HFFc6 (cell line): Measurements from ENCODE around the gene TCIRG1. TPM values are rescaled to one million over a fixed set of nuclear protein-coding genes. Genes with fewer than 3 reads are reported as not detected.

ENCODE experiments used
- DNase-seq: peaks from one replicate; pipeline ENCODE4 v3.0.0-alpha.2; 2018
- H3K27ac Mint-ChIP-seq: 2 replicates; pipeline ENCODE4 v1.8.0; 2020; ENCODE audit warnings: mild to moderate bottlenecking, mixed read lengths
- H3K27me3 Mint-ChIP-seq: 2 replicates; pipeline ENCODE4 v1.8.0; 2021; ENCODE audit warnings: mild to moderate bottlenecking, moderate library complexity, mixed read lengths; ENCODE audit not compliant: insufficient read depth
- H3K36me3 Mint-ChIP-seq: 2 replicates; pipeline ENCODE4 v1.8.0; 2021; ENCODE audit warnings: low read depth, mixed read lengths
- H3K4me1 Mint-ChIP-seq: 2 replicates; pipeline ENCODE4 v1.8.0; 2020; ENCODE audit warnings: low read depth, mixed read lengths
- H3K4me3 Mint-ChIP-seq: 2 replicates; pipeline ENCODE4 v1.8.0; 2020; ENCODE audit warnings: mild to moderate bottlenecking, moderate library complexity, mixed read lengths
- H3K9me3 Mint-ChIP-seq: 2 replicates; pipeline ENCODE4 v1.8.0; 2020; ENCODE audit warnings: mild to moderate bottlenecking, mixed read lengths
- total RNA-seq, 6 experiments: library from RNA; stranded (reverse); fragmentation: NEBNext Ultra II Directional; extraction: Animal tissue kit (Norgen Biotek cat#: 25700); gene quantifications; 2 replicates in 1 of 6; 3 replicates in 5 of 6; pipeline ENCODE4 v1.2.3, GENCODE V29; 2021
- TF ChIP-seq, protein P1 (sequence below): fragments of 200-600 bp; sonication (generic); IDR thresholded peaks from 2 replicates; pipeline ENCODE4 v1.5.0; 2021; ENCODE audit warnings: antibody characterized with exemption, mild to moderate bottlenecking

The TCIRG1 gene
- total RNA-seq, 6 experiments from 2014 or later = 113 to 150 (median 131) TPM

DNA sequence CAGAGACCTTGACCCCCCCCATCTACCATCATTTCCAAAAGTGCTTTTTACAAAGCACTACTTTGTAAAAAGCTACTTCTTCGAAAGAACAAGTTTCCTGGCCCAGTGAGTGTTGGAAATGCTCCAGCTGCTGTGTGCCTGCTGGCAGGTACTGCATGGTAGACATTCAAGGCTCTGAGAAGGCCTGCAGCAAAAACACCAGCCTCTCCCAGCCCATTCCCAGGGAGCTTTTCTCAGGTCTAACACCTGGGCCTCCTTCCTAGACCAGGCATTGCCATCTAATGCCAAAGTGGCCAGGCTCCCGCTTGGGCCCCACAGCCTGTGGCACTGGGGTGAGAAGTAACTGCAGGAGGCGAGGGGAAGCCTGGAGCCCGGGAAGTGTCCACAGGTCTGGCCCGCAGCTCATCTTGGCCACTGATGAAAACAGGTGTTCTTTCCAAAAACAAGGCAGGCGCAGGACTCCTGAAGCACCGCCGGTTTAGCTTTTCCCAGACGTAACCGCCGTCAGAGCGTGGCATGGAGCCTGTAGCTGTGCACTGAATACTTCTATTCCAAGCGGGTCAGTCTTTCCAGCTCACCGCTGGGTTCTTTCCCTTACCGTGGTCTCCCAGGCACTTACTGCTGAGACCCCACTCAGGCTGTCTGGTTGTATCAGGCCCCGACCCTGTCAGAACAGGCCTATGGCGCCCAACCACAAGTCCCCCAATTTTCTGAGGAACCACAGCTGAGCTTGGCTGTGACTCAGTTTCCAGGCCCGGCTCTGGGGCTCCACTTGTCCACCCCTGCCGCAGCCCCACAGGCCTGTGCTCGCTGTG lies 1.2 kb upstream of the TCIRG1 start:
- Mint-ChIP-seq H3K9me3 (no peaks in the 10 kb centered on the region), H3K27ac (peak overlapping the region; percentile 65)
- no peak for DNase-seq

DNA sequence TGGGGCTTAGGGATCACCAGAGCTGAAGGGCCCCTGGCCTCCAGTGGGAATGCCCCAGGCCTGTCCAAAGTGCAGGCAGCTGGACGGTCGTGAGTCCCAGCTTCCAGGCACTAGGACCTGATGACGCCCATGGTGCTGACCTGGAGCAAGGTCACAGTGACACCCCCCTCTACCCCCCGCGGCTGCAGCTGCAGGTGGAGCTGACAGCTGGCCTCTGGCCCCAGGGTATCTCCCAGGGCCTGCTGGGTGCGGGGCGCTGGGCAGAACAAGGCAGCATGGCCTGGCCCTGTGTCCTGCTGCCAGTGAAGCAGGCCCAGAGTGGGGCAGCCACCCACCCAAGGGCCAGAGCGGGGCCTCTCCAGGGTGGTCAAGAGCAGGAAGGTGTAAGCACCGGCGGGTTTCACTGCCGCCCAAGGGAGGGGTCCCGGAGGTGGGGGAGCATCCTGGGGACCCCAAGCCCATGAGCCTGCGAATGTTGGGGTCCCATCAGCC lies 553 bp upstream of the TCIRG1 start:
- peak overlapping the region; percentile 90 for H3K4me3 Mint-ChIP-seq
- peak overlapping the region; percentile 68 for H3K27ac Mint-ChIP-seq
- no peaks in the 10 kb centered on the region for H3K36me3 Mint-ChIP-seq
- TF ChIP-seq, protein P1, sequence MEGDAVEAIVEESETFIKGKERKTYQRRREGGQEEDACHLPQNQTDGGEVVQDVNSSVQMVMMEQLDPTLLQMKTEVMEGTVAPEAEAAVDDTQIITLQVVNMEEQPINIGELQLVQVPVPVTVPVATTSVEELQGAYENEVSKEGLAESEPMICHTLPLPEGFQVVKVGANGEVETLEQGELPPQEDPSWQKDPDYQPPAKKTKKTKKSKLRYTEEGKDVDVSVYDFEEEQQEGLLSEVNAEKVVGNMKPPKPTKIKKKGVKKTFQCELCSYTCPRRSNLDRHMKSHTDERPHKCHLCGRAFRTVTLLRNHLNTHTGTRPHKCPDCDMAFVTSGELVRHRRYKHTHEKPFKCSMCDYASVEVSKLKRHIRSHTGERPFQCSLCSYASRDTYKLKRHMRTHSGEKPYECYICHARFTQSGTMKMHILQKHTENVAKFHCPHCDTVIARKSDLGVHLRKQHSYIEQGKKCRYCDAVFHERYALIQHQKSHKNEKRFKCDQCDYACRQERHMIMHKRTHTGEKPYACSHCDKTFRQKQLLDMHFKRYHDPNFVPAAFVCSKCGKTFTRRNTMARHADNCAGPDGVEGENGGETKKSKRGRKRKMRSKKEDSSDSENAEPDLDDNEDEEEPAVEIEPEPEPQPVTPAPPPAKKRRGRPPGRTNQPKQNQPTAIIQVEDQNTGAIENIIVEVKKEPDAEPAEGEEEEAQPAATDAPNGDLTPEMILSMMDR = no peak
- peaks cover 3% of the 10 kb centered on the region; the same call in 1 of the 2 replicates for H3K27me3 Mint-ChIP-seq
- H3K9me3 Mint-ChIP-seq = no peaks in the 10 kb centered on the region
- no peak for DNase-seq
- H3K4me1 Mint-ChIP-seq = peaks cover 17% of the 10 kb centered on the region

More for the DNA sequence above, 1.2 kb upstream of the TCIRG1 start:
- TF ChIP-seq, protein P1 = no peak
- peaks cover 17% of the 10 kb centered on the region for H3K4me1 Mint-ChIP-seq
- H3K27me3 Mint-ChIP-seq = peaks cover 3% of the 10 kb centered on the region; the same call in 1 of the 2 replicates
- no peak overlapping the region for H3K4me3 Mint-ChIP-seq
- no peaks in the 10 kb centered on the region for H3K36me3 Mint-ChIP-seq

DNA sequence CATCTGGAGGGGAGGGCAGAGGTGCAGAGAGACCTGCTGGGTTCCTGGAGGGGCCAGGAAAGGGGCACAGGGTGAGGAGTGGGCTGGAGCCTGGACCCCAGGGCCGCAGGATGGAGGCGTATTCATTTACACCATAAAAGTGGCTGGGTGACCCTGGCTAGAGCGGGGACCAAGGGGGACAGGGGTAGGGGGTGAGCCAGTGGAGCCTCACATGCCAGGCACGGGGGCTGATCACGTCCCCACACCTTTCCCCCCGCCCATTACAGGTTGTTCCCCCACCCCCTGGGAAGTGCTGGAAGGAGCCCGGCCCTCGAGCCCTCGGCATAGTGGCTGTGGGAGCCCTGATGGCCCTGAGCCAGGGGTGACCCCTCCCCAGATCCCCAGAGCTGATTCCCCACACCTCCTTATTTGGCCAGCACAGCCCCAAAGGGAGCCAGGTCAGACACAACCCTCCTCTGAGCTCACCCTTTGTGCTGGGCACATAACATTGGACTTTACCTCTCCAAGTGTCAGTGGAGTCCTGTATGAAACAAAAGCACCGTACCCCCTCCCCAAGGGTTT lies 781 bp downstream of the TCIRG1 start:
- TF ChIP-seq, protein P1 = no peak
- peak overlapping the region; percentile 90 for H3K4me3 Mint-ChIP-seq
- peaks cover 3% of the 10 kb centered on the region; the same call in 1 of the 2 replicates for H3K27me3 Mint-ChIP-seq
- no peaks in the 10 kb centered on the region for H3K9me3 Mint-ChIP-seq
- H3K36me3 Mint-ChIP-seq = no peaks in the 10 kb centered on the region
- no peak for DNase-seq
- peak overlapping the region; percentile 91 for H3K27ac Mint-ChIP-seq
- H3K4me1 Mint-ChIP-seq = peaks cover 12% of the 10 kb centered on the region

DNA sequence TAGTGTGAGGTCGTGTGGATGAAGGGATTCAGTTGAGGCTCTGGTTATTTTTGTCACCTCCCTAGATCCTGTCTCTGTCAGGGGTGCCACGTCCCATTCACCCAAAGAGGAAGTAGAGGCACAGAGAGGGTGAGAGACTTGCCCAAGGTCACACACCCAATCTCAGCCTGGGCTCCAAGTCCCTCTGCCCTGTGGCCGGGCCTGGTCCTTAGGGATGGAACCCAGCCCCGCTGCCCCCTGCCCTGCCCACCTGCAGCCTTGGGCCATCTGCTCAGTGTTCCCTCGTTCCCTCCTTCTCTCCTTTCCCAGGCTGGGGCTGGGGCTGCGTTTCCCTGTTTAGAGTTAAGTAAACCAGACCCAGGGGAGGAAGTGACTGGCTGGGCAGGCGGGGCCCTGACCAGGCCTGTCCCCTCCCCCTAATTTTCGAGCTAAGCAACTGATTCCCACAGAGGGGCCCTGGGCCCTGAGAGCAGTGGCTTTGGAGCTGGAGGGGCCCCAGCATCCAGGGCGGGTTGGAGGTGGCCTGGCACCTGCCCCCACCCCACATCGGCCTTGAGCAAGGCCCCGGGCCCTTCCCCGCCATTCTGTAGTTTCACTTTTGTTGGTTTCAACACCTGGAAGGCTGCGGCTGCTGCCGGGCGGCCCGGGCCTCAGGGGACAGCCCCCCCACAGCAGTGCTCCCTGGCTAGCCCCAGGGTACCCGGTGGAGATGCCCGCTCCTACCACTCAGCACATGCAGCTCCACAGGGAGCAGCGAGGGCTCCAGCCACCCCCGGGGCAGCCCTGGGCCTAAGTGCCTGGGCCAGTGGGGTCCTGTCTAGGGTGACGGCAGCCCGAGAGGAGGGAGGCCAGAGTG lies 1.5 kb downstream of the TCIRG1 start:
- H3K4me3 Mint-ChIP-seq = peak overlapping the region; percentile 90
- H3K27me3 Mint-ChIP-seq = peaks cover 3% of the 10 kb centered on the region; the same call in 1 of the 2 replicates
- H3K27ac Mint-ChIP-seq = peak overlapping the region; percentile 91
- TF ChIP-seq, protein P1 = no peak
- peaks cover 12% of the 10 kb centered on the region for H3K4me1 Mint-ChIP-seq
- H3K9me3 Mint-ChIP-seq = no peaks in the 10 kb centered on the region
- peak; percentile 42 for DNase-seq
- H3K36me3 Mint-ChIP-seq = no peaks in the 10 kb centered on the region

DNA sequence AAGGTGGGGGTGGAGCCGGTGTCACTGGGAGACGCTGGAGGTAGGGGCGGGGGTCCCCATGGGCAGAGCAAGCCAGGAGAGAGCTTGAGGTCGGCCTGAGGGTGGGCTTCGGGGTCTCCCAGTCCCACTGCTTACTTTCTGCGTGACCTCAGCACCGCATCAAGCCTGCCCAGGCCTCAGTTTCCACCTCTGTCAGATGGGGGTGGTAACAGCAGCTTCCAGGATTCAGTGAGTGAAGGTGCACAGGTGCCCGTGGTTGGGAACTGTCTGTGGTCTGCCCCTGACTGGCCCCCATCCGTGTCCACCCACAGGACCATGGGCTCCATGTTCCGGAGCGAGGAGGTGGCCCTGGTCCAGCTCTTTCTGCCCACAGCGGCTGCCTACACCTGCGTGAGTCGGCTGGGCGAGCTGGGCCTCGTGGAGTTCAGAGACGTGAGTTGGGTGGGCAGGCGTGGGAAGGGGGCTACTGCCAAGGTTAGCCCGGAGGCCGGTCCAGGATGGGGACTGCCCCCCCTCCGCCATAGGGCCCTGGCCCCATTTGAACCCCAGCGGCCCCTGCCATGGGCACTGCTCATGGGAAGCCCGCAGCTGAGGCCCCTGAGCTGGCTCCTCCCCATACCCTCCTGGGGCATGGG lies 2.2 kb downstream of the TCIRG1 start:
- no peaks in the 10 kb centered on the region for H3K9me3 Mint-ChIP-seq
- H3K27ac Mint-ChIP-seq = peak overlapping the region; percentile 91
- peak overlapping the region; percentile 90 for H3K4me3 Mint-ChIP-seq
- peaks cover 12% of the 10 kb centered on the region for H3K4me1 Mint-ChIP-seq
- no peaks in the 10 kb centered on the region for H3K36me3 Mint-ChIP-seq
- TF ChIP-seq, protein P1 = no peak
- H3K27me3 Mint-ChIP-seq = peaks cover 3% of the 10 kb centered on the region; the same call in 1 of the 2 replicates
- no peak for DNase-seq
